ENCODE data around the gene ZNF362. TPM values are rescaled to one million over a fixed set of nuclear protein-coding genes. Genes with fewer than 3 reads are reported as not detected.

The ZNF362 gene
- total and polyA plus RNA-seq, 7 donors: 6.5 to 20.9 (median 15.2) TPM

GRCh38 chr1:33317946-33318345 is 61.7 kb downstream of the ZNF362 start:
- no peak overlapping the region for H3K27ac ChIP-seq
- H3K9me3 ChIP-seq: no peaks in the 10 kb centered on the region
- no peak for DNase-seq
- ATAC-seq: no peak
- H3K4me3 ChIP-seq: no peak overlapping the region
- 59 to 69% (median 64%) methylated on average over 6 of the region's 6 CpGs for WGBS, 3 donors
- intact Hi-C loops (cut with DNase I): no loop called here
- no peaks in the 10 kb centered on the region for H3K27me3 ChIP-seq (ENCODE audit: insufficient read depth in 3 of 3, low read length in 2 of 3)
- no peak for TF ChIP-seq CTCF (IDR thresholded peaks at IDR 0.05)
- no peaks in the 10 kb centered on the region for H3K4me1 ChIP-seq
- H3K36me3 ChIP-seq (ENCODE audit: insufficient read depth in 1 of 2, low read depth in 1 of 2): peaks cover 0 to 11% of the 10 kb centered on the region in 2 donors

- no peak overlapping the region for H3K4me3 ChIP-seq
- intact Hi-C loops (cut with DNase I): no loop called here
- TF ChIP-seq CTCF (IDR thresholded peaks at IDR 0.05): no peak
- H3K9me3 ChIP-seq: no peaks in the 10 kb centered on the region
- peak in 3 of 4 donors; percentile 4 to 9 (median 5) for ATAC-seq
- 89% methylated on average over 8 to 9 of the region's 9 CpGs for WGBS, 3 donors
- H3K4me1 ChIP-seq: no peaks in the 10 kb centered on the region
- peaks cover 8 to 25% of the 10 kb centered on the region in 2 donors for H3K36me3 ChIP-seq (ENCODE audit: insufficient read depth in 1 of 2, low read depth in 1 of 2)
- no peak overlapping the region for H3K27ac ChIP-seq
- no peaks in the 10 kb centered on the region for H3K27me3 ChIP-seq (ENCODE audit: insufficient read depth in 3 of 3, low read length in 2 of 3)
- no peak for DNase-seq
Observed at GRCh38 chr1:33319186-33319948, 63.1 kb downstream of the ZNF362 start.

- H3K36me3 ChIP-seq (ENCODE audit: insufficient read depth in 1 of 2, low read depth in 1 of 2): peaks cover 16 to 32% of the 10 kb centered on the region in 2 donors
- H3K4me1 ChIP-seq: no peaks in the 10 kb centered on the region
- peak; percentile 17 to 41 (median 31) for ATAC-seq
- H3K27me3 ChIP-seq (ENCODE audit: insufficient read depth in 3 of 3, low read length in 2 of 3): no peaks in the 10 kb centered on the region
- no peaks in the 10 kb centered on the region for H3K9me3 ChIP-seq
- intact Hi-C loops (cut with DNase I): no loop called here
- H3K27ac ChIP-seq: no peak overlapping the region
- H3K4me3 ChIP-seq: no peak overlapping the region
- WGBS, 3 donors: 67 to 79% (median 68%) methylated on average over 11 to 12 of the region's 12 CpGs
- TF ChIP-seq CTCF (IDR thresholded peaks at IDR 0.05): no peak
- no peak for DNase-seq
Observed at GRCh38 chr1:33319949-33320618, 63.8 kb downstream of the ZNF362 start.

GRCh38 chr1:33320619-33321165 is 64.4 kb downstream of the ZNF362 start, which contains the start of gene A3GALT2:
Gene A3GALT2, minus strand, starts transcription at chr1:33321098. Its CDS starts 0 bp downstream, at chr1:33321098.
- Histone ChIP-seq H3K4me1 (no peaks in the 10 kb centered on the region), H3K27ac (peak within 1 kb of the TSS; percentile 4), H3K9me3 (no peaks in the 10 kb centered on the region), H3K4me3 (no peak within 1 kb of the TSS), H3K36me3 (ENCODE audit: insufficient read depth in 1 of 2, low read depth in 1 of 2) (peaks cover 22 to 38% of the 10 kb centered on the region in 2 donors), H3K27me3 (ENCODE audit: insufficient read depth in 3 of 3, low read length in 2 of 3) (no peaks in the 10 kb centered on the region)
- DNase-seq (no peak), ATAC-seq (peak; percentile 23 to 35 (median 32))
- intact Hi-C loops (cut with DNase I): no loop called here
- TF ChIP-seq CTCF (IDR thresholded peaks at IDR 0.05): no peak
- 49 to 52% (median 50%) methylated on average over 8 of the region's 8 CpGs for WGBS, 3 donors

Data from psoas muscle (tissue), 8 donors.